K562 (cell line): ENCODE data around the gene EPB41L1.

ENCODE experiments used
- ARID4B ChIP-seq: sonication (generic); formaldehyde crosslinking; IDR thresholded peaks from 2 replicates; pipeline ENCODE4 v1.8.0; 2022; ENCODE audit warnings: mild to moderate bottlenecking, missing genetic modification reagents
- CHD1 ChIP-seq: fragments of 200-600 bp; sonication (generic); IDR thresholded peaks from one replicate; pipeline ENCODE4 v1.6.1; 2012; ENCODE audit warnings: mild to moderate bottlenecking, moderate library complexity, low read length, inconsistent platforms
- CREB1 ChIP-seq, 2 experiments: sonication (generic) in 1 of 2; formaldehyde crosslinking in 1 of 2; IDR thresholded peaks; 2 replicates each; pipeline versions ENCODE4 v1.6.1 to v1.8.0; 2012 to 2022; ENCODE audit warnings: inconsistent platforms in 1 of 2, mild to moderate bottlenecking in 1 of 2, missing genetic modification reagents in 1 of 2, moderate library complexity in 1 of 2
- EP300 ChIP-seq: IDR thresholded peaks from 2 replicates; pipeline ENCODE4 v1.6.1; 2012; ENCODE audit warnings: low read length, improper control_type of control experiment
- FOXA1 ChIP-seq: fragments of 450-650 bp; IDR thresholded peaks from 2 replicates; pipeline ENCODE4 v1.6.1; 2016; ENCODE audit warnings: mild to moderate bottlenecking, borderline replicate concordance
- KAT2B ChIP-seq: IDR thresholded peaks from one replicate; pipeline ENCODE4 v1.6.1; 2012; ENCODE audit warnings: low read depth, mild to moderate bottlenecking, control low read depth, inconsistent platforms, low read length, moderate library complexity
- POLR2A ChIP-seq: fragments of 450-650 bp; conservative IDR thresholded peaks from 2 replicates; pipeline ENCODE4 v1.6.1; 2016
- POLR2AphosphoS5 ChIP-seq: IDR thresholded peaks from 2 replicates; pipeline ENCODE4 v1.6.1; 2011; ENCODE audit warnings: mild to moderate bottlenecking, low read depth, low read length, moderate library complexity; ENCODE audit not compliant: control insufficient read depth, insufficient read depth
- STAG1 ChIP-seq: sonication (generic); formaldehyde crosslinking; IDR thresholded peaks from 2 replicates; pipeline ENCODE4 v1.5.0; 2020; ENCODE audit warnings: missing genetic modification reagents, borderline replicate concordance
- TCF7L2 ChIP-seq: fragments of 150-350 bp; IDR thresholded peaks from 2 replicates; pipeline ENCODE4 v1.6.1; 2016; ENCODE audit warnings: low read depth, mild to moderate bottlenecking, low read length, moderate library complexity
- ZBED1 ChIP-seq: IDR thresholded peaks from 2 replicates; pipeline ENCODE4 v1.6.1; 2014
- ZFX ChIP-seq: sonication (generic); formaldehyde crosslinking; IDR thresholded peaks from 2 replicates; pipeline ENCODE4 v1.8.0; 2022; ENCODE audit warnings: mild to moderate bottlenecking, missing genetic modification reagents, moderate library complexity

- TF ChIP-seq ARID4B: no peak
- no peak for TF ChIP-seq STAG1 (CRISPR knock-in tag)
- no peak for TF ChIP-seq POLR2AphosphoS5
- no peak for TF ChIP-seq ZFX
- no peak for TF ChIP-seq KAT2B
- no peak for TF ChIP-seq CHD1
- no peak for TF ChIP-seq CREB1 (IDR thresholded peaks at IDR 0.05)
- no peak for TF ChIP-seq CREB1 (CRISPR knock-in tag; IDR thresholded peaks at IDR 0.05)
- no peak for TF ChIP-seq EP300
- no peak for TF ChIP-seq TCF7L2
- TF ChIP-seq FOXA1: no peak
- no peak for TF ChIP-seq ZBED1
- no peak for TF ChIP-seq POLR2A
Observed at GRCh38 chr20:36152261-36152660, 2.3 kb upstream of the EPB41L1 start.
